Panc1 (cell line): ENCODE data around the gene NDUFS7. TPM values are rescaled to one million over a fixed set of nuclear protein-coding genes. Genes with fewer than 3 reads are reported as not detected.

Experiments
- ATAC-seq: fragments of 200-7000 bp; cut with Tn5 transposase; 2 replicates; pipeline ENCODE4 v1.9.1; 2020; ENCODE audit warnings: mild to moderate bottlenecking, moderate library complexity
- BruUV-seq: library from RNA; stranded (reverse); fragments of 400-500 nt; replicated peaks from 2 replicates; lab custom pipeline; 2021; lab: Mats Ljungman, UMichigan
- CTCF ChIA-PET: fragments of 300-600 bp; sonication (Branson Sonifier 250); formaldehyde crosslinking; loops from one replicate; lab custom pipeline; 2022; ENCODE audit warnings: antibody characterized with exemption; lab: Charles Lee
- POLR2A ChIA-PET: fragments of 300-600 bp; sonication (Branson Sonifier 250); formaldehyde crosslinking; loops from one replicate; lab custom pipeline; 2022; ENCODE audit warnings: antibody characterized with exemption; lab: Charles Lee
- DNase-seq: peaks from one replicate; pipeline ENCODE4 v3.0.0-alpha.2; 2010; ENCODE audit warnings: low read depth, low spot score
- H3K27ac ChIP-seq: 2 replicates; pipeline ENCODE4 v1.5.1; 2011; ENCODE audit warnings: mild to moderate bottlenecking, low read length, inconsistent platforms
- H3K27me3 ChIP-seq: fragments of 200-500 bp; sonication (Bioruptor generic); 2 replicates; pipeline ENCODE4 v1.6.0; 2014; ENCODE audit warnings: low read length, inconsistent platforms; ENCODE audit not compliant: control insufficient read depth, insufficient read depth
- H3K36me3 ChIP-seq: fragments of 200-500 bp; sonication (Bioruptor generic); 2 replicates; pipeline ENCODE4 v1.5.1; 2014; ENCODE audit warnings: inconsistent platforms, mild to moderate bottlenecking, low read length, moderate library complexity; ENCODE audit not compliant: control insufficient read depth, insufficient read depth
- H3K4me1 ChIP-seq: 2 replicates; pipeline ENCODE4 v1.5.1; 2011; ENCODE audit warnings: inconsistent platforms, mild to moderate bottlenecking, low read length, moderate library complexity; ENCODE audit not compliant: control insufficient read depth, insufficient read depth
- H3K4me3 ChIP-seq, 2 experiments: 2 replicates each; pipeline ENCODE4 v1.5.1; 2011 to 2012; ENCODE audit warnings: low read depth in 2 of 2, low read length in 2 of 2, mild to moderate bottlenecking in 2 of 2, inconsistent platforms in 1 of 2, moderate library complexity in 1 of 2
- H3K9me3 ChIP-seq: fragments of 200-500 bp; sonication (Bioruptor generic); 2 replicates; pipeline ENCODE4 v1.5.1; 2014; ENCODE audit warnings: low read depth, mild to moderate bottlenecking, inconsistent platforms, low read length, moderate library complexity; ENCODE audit not compliant: control insufficient read depth, insufficient read depth
- CTCF ChIP-seq: fragments of 450-650 bp; IDR thresholded peaks from 2 replicates; pipeline ENCODE4 v1.5.1; 2017; ENCODE audit warnings: mild to moderate bottlenecking
- POLR2AphosphoS5 ChIP-seq: IDR thresholded peaks from 2 replicates; pipeline ENCODE4 v1.6.1; 2012; ENCODE audit warnings: mild to moderate bottlenecking, low read depth, low read length, moderate library complexity
- REST ChIP-seq, 2 experiments: IDR thresholded peaks; 2 replicates each; pipeline ENCODE4 v1.6.1; 2011 to 2012; ENCODE audit warnings: low read depth in 2 of 2, control low read depth in 1 of 2, low read length in 1 of 2, mild to moderate bottlenecking in 1 of 2, moderate library complexity in 1 of 2; ENCODE audit not compliant: insufficient read depth in 1 of 2
- SIN3A ChIP-seq: IDR thresholded peaks from 2 replicates; pipeline ENCODE4 v1.6.1; 2012; ENCODE audit warnings: low read depth, mild to moderate bottlenecking, low read length, moderate library complexity, borderline replicate concordance; ENCODE audit not compliant: insufficient read depth
- TCF7L2 ChIP-seq: IDR thresholded peaks from 2 replicates; pipeline ENCODE4 v1.6.1; 2011; ENCODE audit warnings: mild to moderate bottlenecking, low read depth, low read length, inconsistent platforms
- in situ Hi-C: cut with HindIII; loops from 2 replicates; pipeline ENCODE4 v1.10.0; 2016; ENCODE audit warnings: low sequenced_read_pairs, low pct_unique_long_range_greater_than_20kb
- intact Hi-C: fragments of 100-400 bp; cut with micrococcal nuclease; formaldehyde crosslinking; loops from one replicate; pipeline ENCODE4 v1.10.0; 2022; ENCODE audit not compliant: unreplicated experiment
- total RNA-seq: library from RNA; stranded (reverse); gene quantifications from one replicate; pipeline ENCODE4 v1.2.1, GENCODE V29; 2021; ENCODE audit not compliant: unreplicated experiment

The NDUFS7 gene
- total RNA-seq, 1 experiment from 2014 or later: 73.0 TPM

GRCh38 chr19:1425102-1425837 lies 41.6 kb downstream of the NDUFS7 start:
- H3K36me3 ChIP-seq: no peaks in the 10 kb centered on the region; the same call in none of the 2 replicates
- no peak overlapping the region for H3K27ac ChIP-seq
- H3K4me3 ChIP-seq: no peak overlapping the region
- no peak for TF ChIP-seq REST (IDR thresholded peaks at IDR 0.05; ENCODE audit: insufficient read depth in 1 of 2, low read depth in 2 of 2, low read length in 1 of 2)
- TF ChIP-seq TCF7L2: no peak
- TF ChIP-seq POLR2AphosphoS5: no peak
- no peak for TF ChIP-seq SIN3A
- no peak for TF ChIP-seq CTCF
- DNase-seq: no peak
- ChIA-PET CTCF (no interaction called here), POLR2A (no interaction called here)
- BruUV-seq: no TSS peak
- no peaks in the 10 kb centered on the region for H3K27me3 ChIP-seq
- H3K9me3 ChIP-seq: no peaks in the 10 kb centered on the region
- no peak for ATAC-seq
- intact Hi-C loops: no loop called here
- in situ Hi-C loops: no loop called here
- H3K4me1 ChIP-seq: no peaks in the 10 kb centered on the region

- POLR2A ChIA-PET: no interaction called here
- no peaks in the 10 kb centered on the region for H3K4me1 ChIP-seq
- no peak overlapping the region for H3K27ac ChIP-seq
These were observed 42.2 kb downstream of the NDUFS7 start for GRCh38 chr19:1425902-1426301.

More at GRCh38 chr19:1425902-1426301, 42.2 kb downstream of the NDUFS7 start:
- in situ Hi-C loops: no loop called here
- H3K27me3 ChIP-seq: no peaks in the 10 kb centered on the region
- no peaks in the 10 kb centered on the region for H3K9me3 ChIP-seq
- DNase-seq (no peak), ATAC-seq (no peak)
- H3K36me3 ChIP-seq: no peaks in the 10 kb centered on the region; the same call in none of the 2 replicates
- BruUV-seq: no TSS peak
- H3K4me3 ChIP-seq: no peak overlapping the region
- TF ChIP-seq CTCF (no peak), TCF7L2 (no peak), POLR2AphosphoS5 (no peak), REST (IDR thresholded peaks at IDR 0.05; ENCODE audit: insufficient read depth in 1 of 2, low read depth in 2 of 2, low read length in 1 of 2) (no peak), SIN3A (no peak)
- CTCF ChIA-PET: no interaction called here
- intact Hi-C loops: no loop called here
